ENCODE measurements around the gene COL21A1. TPM values are rescaled to one million over a fixed set of nuclear protein-coding genes. Genes with fewer than 3 reads are reported as not detected.

COL21A1 gene
- total RNA-seq, 3 donors from 2014 or later (not counting 1 experiment from before 2014, with no cell fraction given), result not detected

DNA sequence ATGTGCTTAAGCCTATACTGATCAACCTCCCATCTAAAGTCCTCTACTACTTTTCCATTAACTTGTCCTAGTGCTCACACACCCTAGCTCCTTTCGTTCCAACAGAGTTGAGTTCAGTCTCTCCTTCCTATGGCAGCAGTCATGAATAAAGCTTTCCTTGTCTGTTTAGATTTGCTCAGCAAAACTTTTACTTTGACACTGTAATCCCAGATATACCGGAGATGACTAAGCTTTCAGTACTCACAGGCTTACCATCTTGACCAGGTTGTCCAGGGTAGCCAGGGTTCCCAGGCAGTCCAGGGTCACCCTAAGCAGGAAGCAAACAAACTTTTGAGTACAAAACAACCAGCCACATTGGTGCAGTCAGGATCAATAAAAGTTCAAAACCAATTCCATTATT lies 90.7 kb downstream of the COL21A1 start:
- Mint-ChIP-seq H3K36me3 (no peaks in the 10 kb centered on the region), H3K27me3 (ENCODE audit: low read depth in 2 of 2) (no peaks in the 10 kb centered on the region), H3K4me1 (no peaks in the 10 kb centered on the region), H3K9me3 (peaks cover 12 to 22% of the 10 kb centered on the region in 2 donors), H3K27ac (no peak overlapping the region), H3K4me3 (no peak overlapping the region)
- H3K36me3 ChIP-seq (ENCODE audit: control insufficient read depth, insufficient read depth, low read length), result no peaks in the 10 kb centered on the region
- H3K27me3 ChIP-seq (ENCODE audit: control insufficient read depth, insufficient read depth, low read length), result no peaks in the 10 kb centered on the region
- WGBS (ENCODE audit: insufficient coverage), result 88% methylated on average over 2 of the region's 2 CpGs
- TF ChIP-seq, protein P1, sequence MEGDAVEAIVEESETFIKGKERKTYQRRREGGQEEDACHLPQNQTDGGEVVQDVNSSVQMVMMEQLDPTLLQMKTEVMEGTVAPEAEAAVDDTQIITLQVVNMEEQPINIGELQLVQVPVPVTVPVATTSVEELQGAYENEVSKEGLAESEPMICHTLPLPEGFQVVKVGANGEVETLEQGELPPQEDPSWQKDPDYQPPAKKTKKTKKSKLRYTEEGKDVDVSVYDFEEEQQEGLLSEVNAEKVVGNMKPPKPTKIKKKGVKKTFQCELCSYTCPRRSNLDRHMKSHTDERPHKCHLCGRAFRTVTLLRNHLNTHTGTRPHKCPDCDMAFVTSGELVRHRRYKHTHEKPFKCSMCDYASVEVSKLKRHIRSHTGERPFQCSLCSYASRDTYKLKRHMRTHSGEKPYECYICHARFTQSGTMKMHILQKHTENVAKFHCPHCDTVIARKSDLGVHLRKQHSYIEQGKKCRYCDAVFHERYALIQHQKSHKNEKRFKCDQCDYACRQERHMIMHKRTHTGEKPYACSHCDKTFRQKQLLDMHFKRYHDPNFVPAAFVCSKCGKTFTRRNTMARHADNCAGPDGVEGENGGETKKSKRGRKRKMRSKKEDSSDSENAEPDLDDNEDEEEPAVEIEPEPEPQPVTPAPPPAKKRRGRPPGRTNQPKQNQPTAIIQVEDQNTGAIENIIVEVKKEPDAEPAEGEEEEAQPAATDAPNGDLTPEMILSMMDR (IDR thresholded peaks at IDR 0.05), result no peak
- intact Hi-C loops (cut with micrococcal nuclease), result no loop called here
- no peak for ATAC-seq
- no peak overlapping the region for H3K27ac ChIP-seq (ENCODE audit: low read length)
- no peak overlapping the region for H3K4me3 ChIP-seq (ENCODE audit: low read length)
- H3K9me3 ChIP-seq (ENCODE audit: control insufficient read depth, insufficient read depth, low read length), result peaks cover 2% of the 10 kb centered on the region
- no peak for DNase-seq
- H3K4me1 ChIP-seq (ENCODE audit: control insufficient read depth, insufficient read depth, low read length), result no peaks in the 10 kb centered on the region

DNA sequence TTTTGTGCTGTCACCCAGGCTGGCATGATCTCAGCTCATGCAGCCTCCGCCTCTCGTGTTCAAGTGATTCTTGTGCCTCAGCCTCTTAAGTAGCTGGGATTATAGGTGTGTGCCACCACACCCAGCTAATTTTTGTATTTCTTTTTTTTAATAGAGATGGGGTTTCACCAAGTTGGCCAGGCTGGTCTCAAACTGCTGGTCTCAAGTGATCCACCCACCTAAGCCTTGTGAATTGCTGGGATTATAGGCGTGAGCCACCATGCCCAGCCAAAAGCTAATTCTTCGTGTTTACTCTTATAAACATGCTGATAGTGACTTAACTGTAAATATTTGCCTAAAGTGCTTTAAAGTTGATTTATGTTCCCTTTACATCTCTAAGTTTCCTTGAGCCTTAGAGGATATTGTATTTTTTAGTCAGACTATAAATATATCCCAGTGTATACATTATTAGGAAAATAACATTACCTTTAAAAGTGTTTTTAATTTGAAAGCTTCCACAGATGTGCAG lies 91.7 kb downstream of the COL21A1 start:
- Histone ChIP-seq H3K9me3 (ENCODE audit: control insufficient read depth, insufficient read depth, low read length) (peaks cover 4% of the 10 kb centered on the region), H3K4me1 (ENCODE audit: control insufficient read depth, insufficient read depth, low read length) (no peaks in the 10 kb centered on the region), H3K27me3 (ENCODE audit: control insufficient read depth, insufficient read depth, low read length) (no peaks in the 10 kb centered on the region), H3K36me3 (ENCODE audit: control insufficient read depth, insufficient read depth, low read length) (no peaks in the 10 kb centered on the region), H3K4me3 (ENCODE audit: low read length) (no peak overlapping the region), H3K27ac (ENCODE audit: low read length) (no peak overlapping the region)
- Mint-ChIP-seq H3K27ac (no peak overlapping the region), H3K9me3 (peaks cover 12 to 20% of the 10 kb centered on the region in 2 donors), H3K4me1 (no peaks in the 10 kb centered on the region), H3K4me3 (no peak overlapping the region), H3K27me3 (ENCODE audit: low read depth in 2 of 2) (no peaks in the 10 kb centered on the region), H3K36me3 (no peaks in the 10 kb centered on the region)
- no peak for ATAC-seq
- TF ChIP-seq, protein P1 (IDR thresholded peaks at IDR 0.05), result no peak
- intact Hi-C loops (cut with micrococcal nuclease), result no loop called here
- no peak for DNase-seq
- 91% methylated on average over 2 of the region's 4 CpGs for WGBS (ENCODE audit: insufficient coverage)

DNA sequence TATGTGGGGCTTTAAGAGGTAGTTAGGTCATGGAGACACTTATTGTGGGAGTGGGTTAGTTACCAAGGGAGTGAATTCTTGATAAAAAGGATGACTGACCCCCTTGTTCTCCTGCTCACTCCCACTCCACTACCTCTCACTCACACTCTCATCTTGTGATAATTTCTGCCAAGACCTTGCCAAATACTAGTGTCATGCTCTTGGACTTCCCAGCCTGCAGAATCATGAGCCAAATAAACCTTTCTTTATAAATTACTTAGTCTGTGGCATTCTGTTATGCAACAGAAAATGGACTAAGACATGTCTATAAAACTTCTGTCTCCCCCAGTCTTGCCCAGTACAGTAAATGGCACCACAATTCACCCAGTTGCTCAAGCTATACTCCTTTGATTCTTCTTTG lies 93.3 kb downstream of the COL21A1 start:
- DNase-seq (no peak), ATAC-seq (no peak)
- Mint-ChIP-seq H3K4me3 (no peak overlapping the region), H3K27ac (no peak overlapping the region), H3K4me1 (no peaks in the 10 kb centered on the region), H3K36me3 (no peaks in the 10 kb centered on the region), H3K9me3 (peaks cover 18 to 27% of the 10 kb centered on the region in 2 donors), H3K27me3 (ENCODE audit: low read depth in 2 of 2) (no peaks in the 10 kb centered on the region)
- Histone ChIP-seq H3K9me3 (ENCODE audit: control insufficient read depth, insufficient read depth, low read length) (peaks cover 4% of the 10 kb centered on the region), H3K4me1 (ENCODE audit: control insufficient read depth, insufficient read depth, low read length) (no peaks in the 10 kb centered on the region), H3K27ac (ENCODE audit: low read length) (no peak overlapping the region), H3K4me3 (ENCODE audit: low read length) (no peak overlapping the region), H3K27me3 (ENCODE audit: control insufficient read depth, insufficient read depth, low read length) (no peaks in the 10 kb centered on the region), H3K36me3 (ENCODE audit: control insufficient read depth, insufficient read depth, low read length) (no peaks in the 10 kb centered on the region)
- TF ChIP-seq, protein P1 (IDR thresholded peaks at IDR 0.05), result no peak
- intact Hi-C loops (cut with micrococcal nuclease), result no loop called here

DNA sequence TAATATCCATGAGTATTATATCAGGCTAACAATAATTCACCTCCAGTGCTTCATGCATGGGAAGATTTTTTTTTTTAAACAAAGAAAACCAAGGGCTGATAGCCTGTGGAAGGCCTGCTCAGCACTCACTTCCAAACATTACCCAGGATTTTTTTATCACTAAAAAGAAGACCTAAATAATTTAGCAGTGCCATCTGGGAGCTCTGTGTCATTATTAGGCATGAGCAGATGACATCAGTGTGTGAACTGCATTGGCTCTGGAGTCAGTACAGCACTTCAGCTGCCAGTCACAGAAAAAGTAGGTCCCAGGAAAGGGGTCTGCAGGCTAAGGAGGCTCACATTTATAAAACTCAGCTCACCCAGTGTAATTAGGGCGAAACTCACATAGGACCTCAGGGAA lies 94.8 kb downstream of the COL21A1 start:
- H3K4me1 Mint-ChIP-seq, result no peaks in the 10 kb centered on the region
- Histone ChIP-seq H3K27ac (ENCODE audit: low read length) (no peak overlapping the region), H3K9me3 (ENCODE audit: control insufficient read depth, insufficient read depth, low read length) (peaks cover 4% of the 10 kb centered on the region), H3K4me3 (ENCODE audit: low read length) (no peak overlapping the region), H3K36me3 (ENCODE audit: control insufficient read depth, insufficient read depth, low read length) (no peaks in the 10 kb centered on the region), H3K4me1 (ENCODE audit: control insufficient read depth, insufficient read depth, low read length) (no peaks in the 10 kb centered on the region), H3K27me3 (ENCODE audit: control insufficient read depth, insufficient read depth, low read length) (no peaks in the 10 kb centered on the region)
- TF ChIP-seq, protein P1 (IDR thresholded peaks at IDR 0.05), result no peak
- no peak for DNase-seq
- intact Hi-C loops (cut with micrococcal nuclease), result no loop called here
- peaks cover 16 to 29% of the 10 kb centered on the region in 2 donors for H3K9me3 Mint-ChIP-seq
- H3K36me3 Mint-ChIP-seq, result no peaks in the 10 kb centered on the region
- no peak overlapping the region for H3K4me3 Mint-ChIP-seq
- no peak for ATAC-seq
- no peaks in the 10 kb centered on the region for H3K27me3 Mint-ChIP-seq (ENCODE audit: low read depth in 2 of 2)
- 92% methylated on average over 1 of the region's 1 CpG for WGBS (ENCODE audit: insufficient coverage)
- H3K27ac Mint-ChIP-seq, result no peak overlapping the region

All from natural killer cell (primary cell).